NCI-H748 (cell line): Measurements from ENCODE around the gene ACTN3.
"Not testable (repeated sequence)": the region's sequence is repeated elsewhere in the genome, so short reads cannot be mapped to it uniquely, and the experiment has no call there.

Experiments
- DNase-seq: peaks from one replicate; lab custom pipeline; 2025; ENCODE audit not compliant: unreplicated experiment; lab: John Stamatoyannopoulos, UW

Gene ACTN3

DNA sequence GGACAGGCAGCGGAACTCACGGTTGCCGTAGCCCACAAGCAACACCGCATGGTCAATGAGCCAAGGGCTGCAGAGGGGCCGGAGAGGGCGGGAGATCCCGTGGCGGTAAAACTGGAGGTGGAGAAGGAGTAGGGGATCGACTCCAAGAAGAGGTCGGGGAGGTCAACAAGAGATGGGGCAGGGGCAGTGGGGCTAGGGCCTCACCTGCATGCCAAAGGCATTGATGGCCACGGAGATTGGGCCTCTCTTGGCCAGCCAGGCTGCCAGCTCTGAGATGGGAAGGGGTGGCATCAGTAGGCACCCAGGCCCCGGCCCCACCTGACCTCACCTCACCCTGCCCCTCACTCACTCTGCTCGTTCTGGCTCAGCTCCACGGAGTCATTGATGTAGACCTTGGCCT lies 17.8 kb downstream of the ACTN3 start:
- DNase-seq, result no peak

DNA sequence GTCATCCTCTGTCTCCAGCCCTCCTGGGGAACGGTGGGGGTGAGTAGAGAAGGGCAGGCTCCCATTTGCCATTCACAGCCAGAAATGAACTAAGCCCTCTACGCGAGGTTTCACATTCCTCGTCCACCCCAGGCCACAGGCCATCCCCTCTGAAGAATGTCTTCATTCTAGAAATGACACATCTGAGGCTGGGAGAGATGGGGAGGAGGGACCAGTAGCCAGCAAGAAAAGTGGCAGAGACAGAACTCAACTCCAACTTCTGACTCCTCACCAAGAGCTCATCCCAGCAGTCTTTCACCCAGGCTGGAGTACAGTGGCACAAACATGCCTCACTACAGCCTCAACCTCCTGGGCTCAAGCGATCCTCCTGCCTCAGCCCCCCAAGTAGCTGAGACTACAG lies 18.3 kb downstream of the ACTN3 start:
- DNase-seq, result no peak

DNA sequence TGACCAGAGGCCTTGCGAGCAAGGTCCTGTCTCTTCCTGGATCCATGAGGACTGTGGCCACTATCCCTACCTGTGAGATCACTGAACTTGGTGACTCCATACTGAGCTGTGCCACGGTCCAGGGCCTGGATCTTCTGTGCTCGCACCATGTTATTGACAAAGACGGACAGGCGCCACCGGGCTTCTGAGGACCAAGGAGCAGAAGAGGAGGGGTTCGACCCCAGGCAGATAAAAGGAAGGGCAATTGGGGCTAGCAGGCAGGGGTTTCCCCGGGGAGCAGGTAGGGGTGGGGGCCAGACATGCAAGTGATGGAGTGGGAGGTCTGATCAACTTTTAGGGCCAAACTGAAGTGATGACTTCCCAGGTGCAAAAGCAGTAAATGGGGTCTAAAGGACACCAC lies 19.5 kb downstream of the ACTN3 start:
- DNase-seq, result no peak

DNA sequence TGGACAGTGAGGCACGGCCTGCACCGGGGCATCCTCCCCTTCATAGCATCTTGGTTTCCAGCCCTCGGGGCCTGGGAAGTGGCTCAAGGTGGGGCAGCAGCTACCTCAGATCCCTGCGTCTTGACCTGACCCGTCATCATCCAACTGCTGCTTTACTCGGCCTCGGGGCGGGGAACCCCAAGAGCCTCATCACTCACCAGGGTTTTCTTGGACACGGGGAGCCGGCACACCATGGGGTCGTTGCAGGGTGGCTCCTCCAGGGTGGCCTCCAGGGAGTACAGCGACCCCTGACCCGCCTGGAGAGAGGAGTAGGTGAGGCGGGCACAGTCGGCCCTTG lies 21.1 kb downstream of the ACTN3 start:
- no peak for DNase-seq

DNA sequence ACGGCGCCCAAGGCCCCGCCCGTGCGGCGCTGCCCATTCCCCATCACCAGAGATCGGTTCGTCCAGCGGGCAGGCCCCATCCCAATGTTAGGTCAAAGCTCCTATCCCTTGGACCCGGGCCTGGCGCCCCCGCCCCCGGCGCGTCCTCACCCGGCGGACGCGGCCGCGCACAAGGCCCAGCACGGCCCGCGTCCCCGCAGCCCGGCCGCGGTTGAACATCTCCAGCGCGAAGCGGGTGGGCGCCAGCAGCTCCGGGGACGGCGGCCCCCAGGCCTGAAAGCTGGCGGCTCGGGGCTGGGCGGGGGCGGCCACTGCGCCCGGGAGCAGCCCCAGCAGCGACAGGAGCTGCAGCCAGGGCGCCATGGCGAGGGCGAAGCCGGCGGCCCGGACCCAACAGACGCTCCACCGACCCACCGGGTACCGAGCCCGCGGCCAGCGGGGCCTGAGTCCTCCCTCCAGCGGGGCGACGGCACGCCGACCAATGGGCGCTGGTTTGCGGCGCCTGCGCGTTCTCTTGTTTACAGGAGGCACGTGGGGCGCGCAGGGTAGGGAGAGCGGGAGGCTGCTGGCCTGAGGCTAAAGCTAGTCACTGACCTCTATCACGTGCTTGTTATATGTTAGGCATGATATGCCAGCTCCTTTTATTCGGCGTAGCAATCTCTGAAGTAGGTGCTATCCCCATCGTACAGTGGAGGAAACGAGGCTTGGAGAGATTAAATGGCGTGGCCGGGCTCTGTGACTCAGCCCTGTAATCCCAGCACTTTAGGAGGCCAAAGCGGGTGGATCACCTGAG lies 21.6 kb downstream of the ACTN3 start, which contains the start of gene CTSF:
Gene CTSF, minus strand, starts transcription at position 483 of the 793 bp plus-strand sequence. Its CDS starts 120 bp downstream, at position 363.
- peak; percentile 87 for DNase-seq

DNA sequence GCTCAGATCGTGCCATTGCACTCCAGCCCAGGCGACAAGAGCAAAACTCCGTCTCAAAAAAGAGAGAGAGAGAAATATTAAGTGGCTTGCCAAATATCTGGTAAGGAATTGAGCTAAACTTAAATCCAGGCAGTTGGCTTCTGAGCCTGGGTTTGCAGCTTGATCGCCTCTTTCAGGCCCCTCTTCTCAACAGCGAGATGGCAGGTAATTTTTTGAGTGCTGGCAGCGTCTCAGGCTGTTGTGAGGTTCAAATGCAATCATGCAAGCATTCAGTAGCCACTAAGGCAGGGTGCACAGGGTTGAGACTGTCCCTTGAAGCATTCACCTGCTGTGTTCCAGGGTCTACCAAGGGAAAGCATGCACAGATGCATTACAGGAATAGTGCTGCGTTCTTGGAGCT lies 22.4 kb downstream of the ACTN3 start:
- DNase-seq, result no peak

DNA sequence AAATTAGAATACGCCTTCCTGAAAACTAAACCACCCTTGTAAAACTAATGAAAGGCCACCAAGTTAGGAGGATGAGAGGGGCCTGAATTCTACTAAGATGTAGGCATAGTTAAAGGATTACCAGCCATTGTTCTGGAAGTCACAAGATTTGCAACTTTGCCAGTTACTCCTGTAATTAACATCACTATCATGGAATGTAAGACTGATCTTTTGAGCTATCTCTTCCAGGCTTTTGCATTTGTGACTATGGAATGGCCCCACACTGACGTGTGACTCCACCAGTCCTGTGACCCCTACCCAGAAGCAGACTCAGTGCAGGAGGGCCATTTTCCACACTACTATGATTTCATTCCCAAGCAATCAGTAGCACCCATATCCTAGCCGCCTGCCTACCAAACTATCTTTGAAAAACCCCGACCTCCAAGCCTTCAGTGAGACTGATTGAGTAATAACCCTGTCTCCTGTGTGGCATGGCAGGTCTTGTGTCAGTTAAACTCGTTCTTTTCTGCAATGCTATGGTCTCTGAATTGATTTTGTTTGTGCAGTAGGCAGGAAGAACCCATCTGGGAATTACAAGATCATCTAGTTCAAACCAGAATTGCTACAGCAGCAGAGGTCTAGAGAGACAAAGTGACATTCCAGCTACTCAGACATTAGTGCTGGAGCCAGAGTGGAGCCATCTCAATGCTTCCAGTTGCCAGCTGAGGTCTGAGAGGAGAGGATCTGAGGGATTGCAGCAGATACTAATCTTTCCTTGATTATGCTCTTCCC lies 23.6 kb downstream of the ACTN3 start:
- no peak for DNase-seq

DNA sequence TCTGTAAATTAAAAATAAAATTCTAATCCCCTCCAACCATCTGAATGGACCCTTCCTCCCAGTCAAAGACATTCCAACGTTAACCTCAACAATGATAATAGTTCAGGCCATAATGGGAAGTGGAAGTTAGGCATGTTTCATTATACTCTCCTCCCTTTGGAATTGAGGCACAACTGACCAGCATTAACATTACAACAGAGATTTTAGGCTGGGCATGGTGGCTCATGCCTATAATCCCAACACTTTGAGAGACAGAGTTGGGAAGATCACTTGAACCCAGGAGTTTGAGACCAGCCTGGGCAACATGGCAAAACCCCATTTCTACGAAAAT lies 24.1 kb downstream of the ACTN3 start:
- DNase-seq, result no peak

DNA sequence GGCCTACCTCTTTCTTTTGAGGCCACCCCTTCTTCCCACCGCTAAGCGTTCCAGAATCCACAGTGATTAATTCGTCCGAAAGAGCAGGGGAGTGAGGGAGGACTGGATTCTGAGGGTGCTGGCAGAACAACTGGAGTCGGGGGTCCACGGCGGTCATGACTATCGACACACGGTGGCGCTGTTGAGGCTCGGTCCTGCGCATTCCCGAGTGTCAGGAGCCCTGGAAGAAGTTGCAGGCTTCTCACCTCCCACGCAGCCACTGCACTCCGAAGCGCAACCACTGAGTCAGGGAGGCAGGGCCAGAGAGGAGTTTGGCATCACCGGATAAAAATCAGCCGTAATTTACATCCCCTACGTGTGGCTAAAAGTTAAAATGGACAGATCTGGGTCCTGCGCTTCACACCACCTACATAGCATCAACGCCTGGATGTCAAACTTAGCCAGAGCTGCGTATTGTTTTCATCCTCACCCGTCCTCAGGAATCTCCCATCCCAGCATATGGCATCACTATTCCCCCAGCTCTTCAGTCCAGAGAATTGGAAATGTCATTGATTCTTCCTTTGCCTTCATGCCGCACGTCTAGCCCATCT lies 32.4 kb downstream of the ACTN3 start:
- peak; percentile 55 for DNase-seq

DNA sequence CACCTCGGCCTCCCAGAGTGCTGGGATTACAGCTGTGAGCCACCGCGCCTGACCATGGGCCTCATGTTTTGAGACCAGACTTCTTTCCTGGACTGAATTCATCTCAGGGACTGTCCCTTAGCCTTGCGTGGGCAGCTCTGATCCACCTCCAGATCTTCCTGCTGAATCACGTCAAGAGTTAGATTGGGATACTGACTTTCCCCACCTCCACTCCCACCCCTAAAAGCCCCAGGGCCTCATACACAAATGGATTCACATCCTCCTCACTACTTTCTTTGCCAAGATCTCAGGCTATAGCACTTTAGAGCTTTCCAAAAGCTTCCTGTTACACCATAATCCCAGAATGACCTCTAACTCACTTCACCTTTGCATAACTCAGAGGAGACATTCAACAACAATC lies 34.1 kb downstream of the ACTN3 start:
- no peak for DNase-seq

DNA sequence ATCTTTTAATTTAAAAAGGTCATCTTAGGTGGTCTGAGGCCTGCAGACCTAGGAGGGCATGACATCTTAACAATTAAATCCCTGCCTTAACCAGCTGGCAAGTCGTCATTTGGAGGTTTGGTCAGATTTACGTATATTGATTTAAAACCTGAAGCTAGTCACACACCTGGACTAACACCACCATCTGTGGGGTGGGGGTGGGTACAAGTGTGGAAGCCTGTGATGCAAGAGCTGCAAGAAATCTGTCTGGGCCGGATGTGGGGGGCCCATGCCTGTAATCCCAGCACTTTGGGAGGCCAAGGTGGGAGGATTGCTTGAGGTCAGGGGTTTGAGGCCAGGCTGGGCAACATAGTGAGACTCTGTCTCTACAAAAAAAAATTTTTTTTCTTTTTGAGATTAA lies 34.6 kb downstream of the ACTN3 start:
- no peak for DNase-seq

DNA sequence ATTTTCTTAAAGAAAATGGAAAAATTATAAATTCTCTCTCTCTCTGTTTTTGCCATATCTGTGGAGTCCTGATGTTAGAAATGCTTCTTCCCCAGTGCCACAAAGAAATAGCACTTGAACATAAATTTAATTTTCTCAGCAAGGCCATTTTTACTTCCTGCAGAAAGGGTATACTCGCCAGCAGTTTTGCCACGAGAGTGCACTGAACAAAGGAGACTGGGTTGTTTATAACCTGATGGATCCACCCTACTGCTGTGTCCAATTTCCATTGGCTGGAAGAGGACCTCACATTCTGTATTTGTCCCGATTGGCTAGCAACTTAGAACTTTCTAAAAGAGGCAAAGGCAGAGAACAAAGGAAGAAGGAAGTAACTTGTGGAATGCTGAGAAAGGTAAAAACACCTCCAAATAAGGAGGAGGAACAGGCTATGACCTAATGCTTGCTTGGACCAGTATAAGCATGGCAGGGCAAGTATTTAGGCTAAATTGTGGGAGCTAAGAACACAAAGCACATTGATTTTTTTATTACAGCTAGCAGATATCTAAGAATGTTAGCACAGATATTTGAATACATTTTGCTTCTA lies 36.0 kb downstream of the ACTN3 start:
- not testable (repeated sequence) for DNase-seq

DNA sequence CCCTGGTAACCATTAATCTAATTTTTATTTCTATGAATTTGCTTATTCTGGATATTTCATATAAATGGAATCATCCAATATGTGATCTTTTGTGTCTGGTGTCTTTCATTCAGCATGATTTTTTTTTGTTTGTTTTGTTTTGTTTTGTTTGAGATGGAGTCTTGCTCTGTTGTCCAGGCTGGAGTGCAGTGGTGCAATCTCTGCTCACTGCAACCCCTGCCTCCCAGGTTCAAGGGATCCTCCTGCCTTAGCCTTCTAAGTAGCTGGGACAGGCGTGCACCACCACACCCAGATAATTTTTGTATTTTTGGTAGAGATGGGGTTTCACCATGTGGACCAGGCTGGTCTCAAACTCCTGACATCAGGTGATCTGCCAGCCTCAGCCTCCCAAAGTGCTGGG lies 38.7 kb downstream of the ACTN3 start:
- not testable (repeated sequence) for DNase-seq

DNA sequence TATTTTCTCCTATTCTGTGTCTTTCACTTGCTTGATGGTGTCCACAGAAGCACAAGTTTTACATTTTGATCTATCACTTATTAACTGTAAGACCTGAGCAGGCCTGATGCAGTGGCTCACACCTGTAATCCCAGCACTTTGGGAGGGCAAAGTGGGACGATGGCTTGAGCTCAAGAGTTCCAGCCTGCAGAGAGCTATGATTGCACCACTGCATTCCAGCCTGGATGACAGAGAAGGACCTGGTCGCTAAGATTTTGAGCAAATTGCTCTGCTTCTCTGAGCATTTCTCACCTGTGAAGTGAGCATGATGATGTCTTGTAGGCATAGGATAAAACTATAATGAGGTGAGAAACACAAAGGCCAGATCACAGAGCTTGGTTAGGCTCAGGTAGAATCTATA lies 39.4 kb downstream of the ACTN3 start:
- no peak for DNase-seq

DNA sequence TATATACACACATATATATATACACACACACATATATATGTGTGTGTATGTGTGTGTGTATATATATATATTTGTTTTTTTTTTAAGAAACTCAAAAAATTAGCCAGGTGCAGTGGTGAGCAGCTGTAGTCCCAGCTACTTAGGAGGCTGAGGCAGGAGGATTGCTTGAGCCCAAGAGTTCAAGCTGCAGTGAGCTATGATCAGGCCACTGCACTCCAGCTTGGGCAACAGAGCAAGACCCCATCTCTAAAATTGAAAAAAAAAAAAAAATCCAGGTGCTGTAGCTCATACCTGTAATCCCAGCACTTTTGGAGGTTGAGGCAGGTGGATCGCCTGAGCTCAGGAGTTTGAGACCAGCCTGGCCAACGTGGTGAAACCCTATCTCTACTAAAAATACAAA lies 42.6 kb downstream of the ACTN3 start:
- not testable (repeated sequence) for DNase-seq

DNA sequence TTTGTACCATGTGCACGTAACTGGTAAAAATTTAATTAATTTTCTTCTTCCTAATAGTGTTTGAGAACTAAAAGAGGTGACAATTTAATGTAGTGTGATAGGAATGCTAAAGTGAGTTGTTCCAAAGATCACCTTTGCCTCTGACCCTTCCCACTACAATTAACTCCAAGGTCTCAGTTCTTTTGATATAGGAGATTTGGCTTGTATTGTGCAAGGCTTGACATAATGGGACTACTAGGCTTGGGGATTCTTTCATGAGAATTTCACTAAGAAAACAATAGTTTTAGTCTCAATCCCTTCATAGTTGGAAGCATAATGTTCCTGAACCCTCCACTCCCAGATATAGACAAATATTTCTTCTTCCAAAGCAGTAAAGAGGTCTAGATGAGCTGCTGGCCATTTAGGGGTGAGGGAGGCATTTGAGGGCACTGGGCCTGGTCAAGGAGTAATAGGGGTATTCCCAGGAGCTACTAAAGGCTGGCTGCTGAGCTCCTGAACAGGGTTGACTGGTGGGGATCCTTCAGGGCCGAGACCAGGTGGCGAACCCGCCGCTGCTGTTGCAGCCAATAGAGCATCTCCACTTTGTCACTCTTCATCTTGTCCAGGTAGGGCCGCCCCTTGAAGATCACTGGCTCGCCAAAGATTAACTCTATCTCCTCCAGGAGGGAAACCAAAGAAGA lies 43.4 kb downstream of the ACTN3 start:
- no peak for DNase-seq

DNA sequence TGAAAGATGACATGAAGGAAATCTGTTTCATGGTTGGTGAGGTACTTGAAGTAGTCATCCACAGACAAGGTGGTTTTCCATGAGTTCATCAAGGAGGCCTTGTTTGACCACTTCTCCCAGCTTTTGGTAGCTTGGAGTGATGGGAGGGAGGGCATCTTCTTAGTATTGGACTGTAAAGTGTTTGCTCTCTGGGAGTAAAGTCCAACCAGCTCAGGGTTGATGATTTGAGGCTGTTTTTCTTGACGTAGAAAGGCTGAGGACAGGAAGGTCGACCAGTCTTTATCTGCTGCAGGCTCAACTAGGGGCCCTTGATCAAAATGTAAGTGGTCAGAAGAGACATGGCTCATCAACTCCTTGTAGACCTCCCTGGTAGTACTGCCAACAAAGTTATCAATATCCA lies 44.5 kb downstream of the ACTN3 start:
- DNase-seq, result no peak

DNA sequence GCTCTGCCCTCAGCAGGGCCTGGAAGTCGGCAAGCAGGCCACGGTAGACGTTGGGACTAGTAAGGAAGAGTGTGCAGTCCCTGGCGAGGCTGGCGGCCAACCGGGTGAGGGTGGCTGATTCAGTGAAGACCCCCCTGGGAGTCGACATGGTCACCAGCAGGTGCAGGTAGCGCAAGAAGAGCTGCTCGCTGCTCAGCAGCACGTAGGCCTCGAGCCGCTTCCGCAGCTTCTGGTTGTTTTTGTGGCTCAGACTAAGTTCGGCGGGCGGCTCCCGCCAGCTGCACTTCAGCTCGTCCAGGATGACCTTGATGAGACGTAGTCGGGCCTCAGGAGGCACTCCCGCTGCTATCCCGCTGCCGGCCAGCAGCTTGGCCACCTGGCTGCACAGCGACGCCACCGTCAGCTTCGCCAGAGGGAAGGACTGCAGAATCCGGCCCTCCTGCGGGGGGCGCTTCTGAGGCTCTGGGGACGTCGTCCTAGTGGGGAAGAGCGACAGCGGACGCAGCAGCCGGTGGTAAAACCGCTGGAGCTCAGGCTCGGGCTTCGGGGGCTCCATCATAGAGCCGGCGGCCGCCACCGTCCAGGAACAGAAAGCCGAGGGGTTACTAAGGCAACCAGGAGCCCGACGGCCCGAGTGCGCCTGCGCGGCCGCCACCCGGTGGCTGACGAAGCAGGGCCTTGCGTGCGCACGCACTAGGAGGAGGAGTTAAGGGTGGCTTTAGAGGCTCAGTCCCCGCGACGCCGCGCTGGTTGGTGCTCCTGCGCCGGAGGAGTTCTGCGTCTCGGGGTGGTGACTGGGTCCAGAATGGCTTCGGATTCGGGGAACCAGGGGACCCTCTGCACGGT lies 46.0 kb downstream of the ACTN3 start, which contains the start of the genes CCDC87 and CCS:
Gene CCDC87, minus strand, starts transcription at position 607 of the 846 bp plus-strand sequence. Its CDS starts 48 bp downstream, at position 559.
Gene CCS, plus strand, starts transcription at position 729 of the 846 bp plus-strand sequence. Its CDS starts 77 bp downstream, at position 806.
- DNase-seq, result peak; percentile 96

DNA sequence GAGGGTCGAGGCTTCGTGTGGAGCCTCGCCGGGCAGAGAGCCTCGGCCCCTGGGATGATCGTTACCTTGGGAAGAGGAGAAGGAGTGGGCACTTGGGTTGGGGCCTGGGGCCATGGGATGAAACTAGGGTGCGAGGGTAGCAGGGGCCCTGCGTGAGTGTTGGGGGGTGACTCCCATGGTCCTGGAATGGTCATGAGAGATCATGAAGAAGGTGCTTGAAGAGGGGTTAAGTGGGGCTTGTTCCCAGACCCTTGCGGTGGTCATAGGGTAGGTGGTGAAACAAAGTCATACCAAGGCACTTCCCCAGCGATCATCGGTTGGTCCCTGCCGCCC lies 46.6 kb downstream of the ACTN3 start:
- DNase-seq, result no peak

DNA sequence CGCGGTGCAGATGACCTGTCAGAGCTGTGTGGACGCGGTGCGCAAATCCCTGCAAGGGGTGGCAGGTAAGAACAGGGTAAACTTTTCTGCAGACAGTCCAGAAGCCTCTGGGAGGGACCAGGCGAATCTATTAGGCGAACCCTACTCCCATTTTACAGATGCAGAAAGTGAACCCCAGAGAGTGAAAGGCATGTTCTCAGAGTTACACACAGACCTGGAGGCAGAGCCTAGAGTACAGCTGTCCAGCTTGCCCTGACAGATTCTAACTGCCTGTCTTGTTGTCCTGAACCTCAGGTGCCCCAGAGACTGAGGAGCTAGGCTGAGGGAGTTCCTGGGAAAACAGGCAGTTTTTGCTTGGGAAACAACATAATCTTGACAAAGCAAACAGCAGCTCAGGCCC lies 46.9 kb downstream of the ACTN3 start:
- no peak for DNase-seq
